Measurements from ENCODE around the gene OSBPL3. TPM values are rescaled to one million over a fixed set of nuclear protein-coding genes. Genes with fewer than 3 reads are reported as not detected.
A peak's percentile ranks its signal among the peaks of the same experiment; 100 is the strongest.

Gene OSBPL3
- total RNA-seq, 1 experiment from 2014 or later: 8.6 TPM

DNA sequence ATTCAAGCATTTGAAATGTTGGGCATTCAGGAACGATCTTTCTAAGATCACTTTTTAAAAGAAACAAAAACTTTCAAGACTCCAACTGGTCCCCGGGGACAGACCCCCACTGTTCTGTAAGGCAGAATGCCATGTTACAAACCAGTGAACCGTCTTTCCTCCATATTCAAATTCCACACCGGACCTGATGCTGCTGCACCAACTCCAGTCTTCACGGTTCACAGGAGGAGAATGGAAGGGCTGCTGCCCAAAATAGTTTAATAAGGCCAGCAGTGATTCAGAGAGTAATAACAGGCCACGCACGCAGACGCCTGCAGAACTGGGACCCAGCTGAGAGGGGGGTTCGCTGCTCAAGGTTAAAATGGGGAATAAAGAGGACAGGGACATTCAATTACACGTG lies 47.2 kb downstream of the OSBPL3 start:
- Mint-ChIP-seq H3K4me3 (no peak overlapping the region), H3K36me3 (ENCODE audit: insufficient read depth in 1 of 3, low read depth in 3 of 3) (peaks cover 3 to 9% (median 7%) of the 10 kb centered on the region in 3 experiments; a peak in 5 of 7 replicates), H3K9me3 (peaks cover 2 to 3% of the 10 kb centered on the region in 2 experiments; a peak in 2 of 5 replicates), H3K27me3 (ENCODE audit: low read depth) (no peaks in the 10 kb centered on the region), H3K27ac (peak overlapping the region in 2 of 3 experiments; percentile 39 to 90; a peak in 4 of 7 replicates), H3K4me1 (peaks cover 37 to 38% of the 10 kb centered on the region in 2 experiments)
- Histone ChIP-seq H2BK5ac (ENCODE audit: insufficient read length, low read length) (no peak overlapping the region), H3T11ph (ENCODE audit: low read length) (no peak overlapping the region), H3K4me1 (ENCODE audit: insufficient read depth, low read length) (peaks cover 7% of the 10 kb centered on the region; the same call in 1 of the 2 replicates), H3K79me1 (ENCODE audit: insufficient read depth, low read depth, low read length, poor library complexity, severe bottlenecking) (no peaks in the 10 kb centered on the region), H3K18ac (ENCODE audit: insufficient read length, low read depth, low read length) (no peak overlapping the region), H4K8ac (replicated peaks; ENCODE audit: insufficient read length, low read depth, low read length) (no peak overlapping the region), H3K27ac (ENCODE audit: insufficient read length, low read depth, low read length) (no peak overlapping the region), H3K56ac (ENCODE audit: insufficient read length, low read depth, low read length) (no peak overlapping the region), H4K5ac (ENCODE audit: insufficient read length, low read depth, low read length) (no peak overlapping the region), H4K20me1 (ENCODE audit: control insufficient read depth, insufficient read depth, insufficient read length) (no peaks in the 10 kb centered on the region), H4K91ac (ENCODE audit: insufficient read length, low read depth, low read length) (no peak overlapping the region), H3K79me2 (ENCODE audit: insufficient read depth, low read length) (no peaks in the 10 kb centered on the region), H3K23me2 (ENCODE audit: insufficient read length, low read depth, low read length, poor library complexity, severe bottlenecking) (no peaks in the 10 kb centered on the region), H2BK15ac (ENCODE audit: low read depth, low read length) (no peak overlapping the region), H2BK12ac (ENCODE audit: insufficient read length, low read depth, low read length) (no peak overlapping the region), H3K4me2 (ENCODE audit: insufficient read depth, insufficient read length, low read length) (no peak overlapping the region), H2AK5ac (ENCODE audit: insufficient read length, low read length) (no peak overlapping the region), H2BK20ac (ENCODE audit: low read depth, low read length, poor library complexity, severe bottlenecking) (no peak overlapping the region), H3K27me3 (ENCODE audit: insufficient read depth, low read length) (no peaks in the 10 kb centered on the region), H3K4ac (ENCODE audit: low read depth, low read length) (no peak overlapping the region), H3K23ac (ENCODE audit: insufficient read length, low read depth, low read length) (no peak overlapping the region), H3K9me3 (ENCODE audit: control insufficient read depth, low read depth, low read length) (no peaks in the 10 kb centered on the region), H3K9ac (ENCODE audit: extremely low read depth, insufficient read length, low read length) (no peak overlapping the region), H3K14ac (ENCODE audit: insufficient read depth, low read length) (no peak overlapping the region), H2AFZ (ENCODE audit: low read length) (no peak overlapping the region), H2BK120ac (ENCODE audit: low read depth, low read length, poor library complexity, severe bottlenecking) (no peak overlapping the region)
- DNase-seq: no peak
- TF ChIP-seq, protein P1, sequence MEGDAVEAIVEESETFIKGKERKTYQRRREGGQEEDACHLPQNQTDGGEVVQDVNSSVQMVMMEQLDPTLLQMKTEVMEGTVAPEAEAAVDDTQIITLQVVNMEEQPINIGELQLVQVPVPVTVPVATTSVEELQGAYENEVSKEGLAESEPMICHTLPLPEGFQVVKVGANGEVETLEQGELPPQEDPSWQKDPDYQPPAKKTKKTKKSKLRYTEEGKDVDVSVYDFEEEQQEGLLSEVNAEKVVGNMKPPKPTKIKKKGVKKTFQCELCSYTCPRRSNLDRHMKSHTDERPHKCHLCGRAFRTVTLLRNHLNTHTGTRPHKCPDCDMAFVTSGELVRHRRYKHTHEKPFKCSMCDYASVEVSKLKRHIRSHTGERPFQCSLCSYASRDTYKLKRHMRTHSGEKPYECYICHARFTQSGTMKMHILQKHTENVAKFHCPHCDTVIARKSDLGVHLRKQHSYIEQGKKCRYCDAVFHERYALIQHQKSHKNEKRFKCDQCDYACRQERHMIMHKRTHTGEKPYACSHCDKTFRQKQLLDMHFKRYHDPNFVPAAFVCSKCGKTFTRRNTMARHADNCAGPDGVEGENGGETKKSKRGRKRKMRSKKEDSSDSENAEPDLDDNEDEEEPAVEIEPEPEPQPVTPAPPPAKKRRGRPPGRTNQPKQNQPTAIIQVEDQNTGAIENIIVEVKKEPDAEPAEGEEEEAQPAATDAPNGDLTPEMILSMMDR (conservative IDR thresholded peaks at IDR 0.05): no peak
- WGBS (ENCODE audit: extremely low coverage, insufficient read length, low lambda C conversion rate): no CpG with 5 or more reads among the region's 10 CpGs

Data from H9 (cell line).